Measurements from ENCODE around the gene EIF5AL1. TPM values are rescaled to one million over a fixed set of nuclear protein-coding genes. Genes with fewer than 3 reads are reported as not detected.

Gene EIF5AL1
- total and polyA plus RNA-seq, 2 of the 4 experiments (the other 2 are of a cell fraction) = 1.1 to 1.4 TPM

DNA sequence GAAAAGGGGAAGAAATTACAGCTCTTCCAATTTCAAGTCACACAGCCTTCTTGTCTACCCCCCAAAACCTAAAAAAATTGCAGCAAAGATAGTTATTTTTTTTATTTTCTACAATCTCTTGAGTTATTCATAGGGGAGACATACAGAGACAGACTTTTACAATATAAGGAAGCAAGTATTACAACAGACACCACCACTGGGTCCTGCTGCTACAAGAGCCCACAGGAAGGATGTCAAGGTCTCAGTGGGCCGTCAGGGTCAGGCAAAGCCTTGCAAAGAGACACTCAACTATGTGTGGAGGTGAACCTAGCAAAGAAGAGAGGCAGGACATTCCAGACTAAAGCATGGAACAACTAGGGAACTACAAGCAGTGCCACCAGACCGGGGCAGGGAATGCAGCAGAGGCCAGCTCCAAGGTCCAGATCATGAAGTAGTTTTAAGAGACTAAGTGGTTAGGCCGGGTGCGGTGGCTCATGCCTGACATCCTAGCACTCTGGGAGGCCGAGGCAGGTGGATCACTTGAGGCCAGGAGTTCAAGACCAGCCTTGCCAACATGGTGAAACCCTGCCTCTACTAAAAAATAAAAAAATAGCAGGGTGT, 38.7 kb upstream of the EIF5AL1 start:
- peaks cover 5% of the 10 kb centered on the region; the same call in 1 of the 2 replicates for H3K4me1 ChIP-seq (ENCODE audit: control insufficient read depth, insufficient read depth, low read length)
- H3K18ac ChIP-seq (ENCODE audit: low read depth, low read length) = no peak overlapping the region
- H2AK5ac ChIP-seq (ENCODE audit: low read depth, low read length) = no peak overlapping the region
- no peaks in the 10 kb centered on the region for H3K79me1 ChIP-seq (ENCODE audit: low read depth in 1 of 2, low read length in 2 of 2)
- H2BK15ac ChIP-seq (ENCODE audit: low read depth, low read length) = no peak overlapping the region
- H3K4me2 ChIP-seq (ENCODE audit: low read depth, low read length) = no peak overlapping the region
- H2BK5ac ChIP-seq (ENCODE audit: low read depth, low read length, poor library complexity, severe bottlenecking) = no peak overlapping the region
- no peaks in the 10 kb centered on the region for H3K9me3 ChIP-seq (ENCODE audit: control insufficient read depth, insufficient read depth, low read length)
- ChIA-PET POLR2A (ENCODE audit: unreplicated experiment) (no interaction called here), CTCF (no interaction called here)
- H3K27me3 ChIP-seq (ENCODE audit: control insufficient read depth, insufficient read depth, low read length) = peaks cover 1% of the 10 kb centered on the region; the same call in 1 of the 2 replicates
- no peak overlapping the region for H4K8ac ChIP-seq (ENCODE audit: low read depth in 2 of 2, low read length in 2 of 2)
- H4K20me1 ChIP-seq (ENCODE audit: insufficient read depth, low read length) = no peaks in the 10 kb centered on the region
- H2BK20ac ChIP-seq (ENCODE audit: low read depth, low read length) = no peak overlapping the region
- no peaks in the 10 kb centered on the region for H3K36me3 ChIP-seq (ENCODE audit: control insufficient read depth, insufficient read depth, low read length)
- no peak overlapping the region for H2BK120ac ChIP-seq (ENCODE audit: low read depth, low read length)
- TF ChIP-seq RFX5 (IDR thresholded peaks at IDR 0.05; ENCODE audit: low read depth, low read length) = no peak
- no peak for TF ChIP-seq MXI1 (IDR thresholded peaks at IDR 0.05; ENCODE audit: borderline replicate concordance, low read depth, low read length)
- TF ChIP-seq, protein P1, sequence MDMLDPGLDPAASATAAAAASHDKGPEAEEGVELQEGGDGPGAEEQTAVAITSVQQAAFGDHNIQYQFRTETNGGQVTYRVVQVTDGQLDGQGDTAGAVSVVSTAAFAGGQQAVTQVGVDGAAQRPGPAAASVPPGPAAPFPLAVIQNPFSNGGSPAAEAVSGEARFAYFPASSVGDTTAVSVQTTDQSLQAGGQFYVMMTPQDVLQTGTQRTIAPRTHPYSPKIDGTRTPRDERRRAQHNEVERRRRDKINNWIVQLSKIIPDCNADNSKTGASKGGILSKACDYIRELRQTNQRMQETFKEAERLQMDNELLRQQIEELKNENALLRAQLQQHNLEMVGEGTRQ (IDR thresholded peaks at IDR 0.05; ENCODE audit: low read depth, low read length) = no peak
- no peak for TF ChIP-seq RAD21 (IDR thresholded peaks at IDR 0.05; ENCODE audit: low read length)
- TF ChIP-seq, protein P2, sequence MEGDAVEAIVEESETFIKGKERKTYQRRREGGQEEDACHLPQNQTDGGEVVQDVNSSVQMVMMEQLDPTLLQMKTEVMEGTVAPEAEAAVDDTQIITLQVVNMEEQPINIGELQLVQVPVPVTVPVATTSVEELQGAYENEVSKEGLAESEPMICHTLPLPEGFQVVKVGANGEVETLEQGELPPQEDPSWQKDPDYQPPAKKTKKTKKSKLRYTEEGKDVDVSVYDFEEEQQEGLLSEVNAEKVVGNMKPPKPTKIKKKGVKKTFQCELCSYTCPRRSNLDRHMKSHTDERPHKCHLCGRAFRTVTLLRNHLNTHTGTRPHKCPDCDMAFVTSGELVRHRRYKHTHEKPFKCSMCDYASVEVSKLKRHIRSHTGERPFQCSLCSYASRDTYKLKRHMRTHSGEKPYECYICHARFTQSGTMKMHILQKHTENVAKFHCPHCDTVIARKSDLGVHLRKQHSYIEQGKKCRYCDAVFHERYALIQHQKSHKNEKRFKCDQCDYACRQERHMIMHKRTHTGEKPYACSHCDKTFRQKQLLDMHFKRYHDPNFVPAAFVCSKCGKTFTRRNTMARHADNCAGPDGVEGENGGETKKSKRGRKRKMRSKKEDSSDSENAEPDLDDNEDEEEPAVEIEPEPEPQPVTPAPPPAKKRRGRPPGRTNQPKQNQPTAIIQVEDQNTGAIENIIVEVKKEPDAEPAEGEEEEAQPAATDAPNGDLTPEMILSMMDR (conservative IDR thresholded peaks at IDR 0.05; ENCODE audit: low read depth, low read length) = no peak
- TF ChIP-seq RCOR1 (IDR thresholded peaks at IDR 0.05; ENCODE audit: insufficient replicate concordance, low read length) = no peak
- no peak for TF ChIP-seq SMC3 (IDR thresholded peaks at IDR 0.05; ENCODE audit: low read depth, low read length)
- no peak for TF ChIP-seq MAFK (IDR thresholded peaks at IDR 0.05; ENCODE audit: low read depth, low read length)
- TF ChIP-seq MAZ (IDR thresholded peaks at IDR 0.05; ENCODE audit: borderline replicate concordance, low read depth, low read length) = no peak
- no peak for TF ChIP-seq FOS (IDR thresholded peaks at IDR 0.05; ENCODE audit: low read depth, low read length)
- no peak for TF ChIP-seq BHLHE40 (IDR thresholded peaks at IDR 0.05; ENCODE audit: low read depth, low read length)
- H4K5ac ChIP-seq (ENCODE audit: low read depth, low read length) = no peak overlapping the region
- H2AK9ac ChIP-seq (replicated peaks; ENCODE audit: low read depth, low read length, poor library complexity) = no peak overlapping the region
- 0 out of 2 replicates have a peak overlapping the region, but pooled peaks have one; percentile 31 for H3K23ac ChIP-seq (ENCODE audit: low read depth, low read length)
- DNase-seq (no peak), ATAC-seq (ENCODE audit: low read depth) (no peak)
- in situ Hi-C loops (cut with MboI; ENCODE audit: low sequenced_read_pairs) (no loop called here), dilution Hi-C loops (cut with HindIII; ENCODE audit: low sequenced_read_pairs, unreplicated experiment) (no loop called here), intact Hi-C loops (cut with micrococcal nuclease) (no loop called here)
- no CpG with 5 or more reads among the region's 5 CpGs for WGBS, 2 experiments (ENCODE audit: extremely low coverage in 2 of 2, insufficient read length in 1 of 2)
- H3K9ac ChIP-seq (ENCODE audit: low read depth, low read length) = no peak overlapping the region
- BruUV-seq (replicated peaks) = no TSS peak
- no peak overlapping the region for H3K14ac ChIP-seq (replicated peaks; ENCODE audit: low read depth, low read length)
- H3K4me3 ChIP-seq (ENCODE audit: insufficient read depth, low read depth, low read length) = no peak overlapping the region
- no peak overlapping the region for H3K27ac ChIP-seq (ENCODE audit: insufficient read depth, low read length)
- no peak overlapping the region for H4K91ac ChIP-seq (ENCODE audit: insufficient read depth, low read depth, low read length)
- peaks cover 9% of the 10 kb centered on the region; the same call in 1 of the 2 replicates for H3K9me1 ChIP-seq (ENCODE audit: insufficient read depth, low read length)
- no peak overlapping the region for H3K4ac ChIP-seq (ENCODE audit: low read depth, low read length)
- H3K56ac ChIP-seq (ENCODE audit: extremely low read depth, insufficient read depth, low read length) = no peak overlapping the region
- no peak overlapping the region for H2AFZ ChIP-seq (replicated peaks; ENCODE audit: low read length, poor library complexity)

Data from IMR-90 (cell line).